Urothelium cell line (cell line): ENCODE data around the gene VPS35.
"Not testable (repeated sequence)": the region's sequence is repeated elsewhere in the genome, so short reads cannot be mapped to it uniquely, and the experiment has no call there.

ENCODE experiments used
- DNase-seq: peaks from one replicate; pipeline ENCODE4 v3.0.0; 2011; ENCODE audit warnings: low spot score, mixed read lengths
- FAIRE-seq: peaks from 2 replicates; lab custom pipeline; 2011; peaks lifted over from hg19 to GRCh38; lab: Jason Lieb, UNC

VPS35 gene

GRCh38 chr16:46713634-46714033 lies 24.7 kb upstream of the VPS35 start:
- no peak for FAIRE-seq
- DNase-seq, result no peak

DNA sequence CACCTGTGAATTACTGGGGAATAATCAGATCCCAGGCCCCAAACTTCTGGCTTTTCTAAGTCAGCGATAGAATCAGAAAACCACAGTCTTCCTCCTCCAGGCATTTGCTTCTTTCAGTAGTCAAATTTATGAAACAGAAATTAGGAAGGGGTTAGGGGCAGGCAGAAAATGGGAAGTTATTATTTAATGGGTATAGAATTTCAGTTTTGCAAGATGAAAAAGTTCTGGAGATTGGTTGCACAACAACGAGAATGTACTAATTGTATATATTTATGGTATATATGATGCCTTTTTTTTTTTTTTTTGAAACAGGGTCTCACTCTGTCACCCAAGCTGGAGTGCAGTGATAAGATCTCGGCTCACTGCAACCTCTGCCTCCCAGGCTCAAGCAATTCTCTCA lies 23.9 kb upstream of the VPS35 start:
- DNase-seq (no peak), FAIRE-seq (no peak)

DNA sequence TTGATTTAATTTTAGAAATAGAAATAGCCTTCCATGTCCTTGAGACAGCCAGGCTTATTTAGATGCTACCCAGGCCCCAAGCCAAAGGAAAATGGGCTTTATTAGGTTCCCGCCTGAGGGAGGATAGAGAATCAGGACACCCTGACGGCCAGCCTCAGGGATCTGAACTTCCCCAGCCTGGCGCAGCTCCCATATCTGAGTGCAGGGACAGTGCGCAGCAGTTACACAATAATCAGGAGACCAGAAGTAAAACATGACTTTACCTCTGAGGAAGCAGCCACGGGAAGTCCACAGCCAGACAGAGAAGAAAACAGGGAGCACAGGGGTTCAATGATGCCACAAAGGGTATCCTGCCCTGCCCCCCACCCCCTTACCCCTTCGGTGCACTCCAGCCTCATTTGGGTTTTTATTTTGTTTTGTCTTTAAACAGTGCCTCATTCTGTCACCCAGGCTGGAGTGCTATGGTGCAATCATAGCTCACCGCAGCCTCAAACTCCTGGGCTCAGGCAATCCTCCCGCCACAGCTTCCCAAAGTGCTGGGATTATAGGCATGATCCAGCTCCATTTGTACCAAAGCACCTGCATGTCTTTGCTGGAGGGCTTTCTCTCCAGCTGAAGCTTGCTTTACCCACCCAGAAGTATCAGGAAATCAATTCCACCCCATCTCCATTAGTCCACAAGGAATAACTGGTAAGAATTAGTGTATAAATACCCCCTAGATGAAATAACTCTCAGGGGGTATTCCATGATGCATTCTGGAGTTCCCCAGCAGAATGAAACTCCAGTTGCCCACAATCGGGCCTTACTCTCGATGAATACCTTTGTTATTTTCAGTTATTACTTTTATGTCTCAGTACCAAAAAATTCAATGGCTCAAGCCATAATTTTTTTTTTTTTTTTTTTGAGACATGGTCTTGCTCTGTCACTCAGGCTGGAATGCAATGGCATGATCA lies 22.4 kb upstream of the VPS35 start:
- no peak for DNase-seq
- FAIRE-seq, result no peak

DNA sequence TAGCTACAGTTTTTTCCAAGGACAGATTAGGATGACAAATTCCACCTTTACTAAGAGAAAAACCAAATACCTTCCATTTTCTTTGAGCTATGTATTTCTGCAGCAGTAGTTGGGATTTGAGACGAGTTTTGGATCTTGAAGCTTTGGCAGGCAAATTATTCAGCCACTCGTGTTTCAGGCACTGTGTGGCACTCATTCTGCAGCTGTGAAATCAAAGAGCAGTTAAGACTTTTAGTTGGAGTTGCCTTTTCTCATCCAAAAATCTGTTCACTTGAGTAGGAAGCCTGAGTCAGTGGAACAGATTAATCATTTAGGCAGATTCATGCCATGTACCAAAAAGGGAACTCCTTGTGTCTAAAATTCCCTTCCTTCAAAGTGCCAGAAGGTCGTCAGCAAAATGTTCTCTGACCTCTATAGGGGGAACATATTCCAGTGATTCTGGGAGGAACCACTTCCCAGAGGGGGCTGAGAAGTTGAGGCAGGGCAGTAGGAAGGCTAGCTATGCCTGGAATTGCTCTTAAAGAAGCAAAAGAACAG lies 20.6 kb upstream of the VPS35 start:
- FAIRE-seq, result no peak
- DNase-seq, result no peak

GRCh38 chr16:46706642-46707041 lies 17.7 kb upstream of the VPS35 start:
- DNase-seq, result no peak
- FAIRE-seq, result no peak

- FAIRE-seq (no peak), DNase-seq (no peak)
Measured at GRCh38 chr16:46702030-46702429, 13.1 kb upstream of the VPS35 start.

DNA sequence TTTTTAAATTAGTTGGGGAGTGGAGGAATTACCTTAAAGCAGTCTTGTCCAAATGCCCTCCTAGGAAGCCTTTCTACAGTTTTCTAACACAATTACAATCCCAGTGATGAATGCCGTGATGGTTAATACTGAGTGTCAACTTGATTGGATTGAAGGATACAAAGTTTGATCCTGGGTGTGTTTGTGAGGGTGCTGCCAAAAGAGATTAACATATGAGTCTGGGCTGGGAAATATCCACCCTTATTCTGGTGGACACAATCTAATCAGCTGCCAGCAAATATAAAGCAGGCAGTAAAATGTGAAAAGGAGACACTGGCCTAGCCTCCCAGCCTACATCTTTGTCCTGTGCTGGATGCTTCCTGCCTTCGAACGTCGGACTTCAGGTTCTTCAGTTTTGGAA lies 12.6 kb upstream of the VPS35 start:
- DNase-seq, result no peak
- no peak for FAIRE-seq

GRCh38 chr16:46700048-46700447 lies 11.1 kb upstream of the VPS35 start:
- DNase-seq (no peak), FAIRE-seq (no peak)

DNA sequence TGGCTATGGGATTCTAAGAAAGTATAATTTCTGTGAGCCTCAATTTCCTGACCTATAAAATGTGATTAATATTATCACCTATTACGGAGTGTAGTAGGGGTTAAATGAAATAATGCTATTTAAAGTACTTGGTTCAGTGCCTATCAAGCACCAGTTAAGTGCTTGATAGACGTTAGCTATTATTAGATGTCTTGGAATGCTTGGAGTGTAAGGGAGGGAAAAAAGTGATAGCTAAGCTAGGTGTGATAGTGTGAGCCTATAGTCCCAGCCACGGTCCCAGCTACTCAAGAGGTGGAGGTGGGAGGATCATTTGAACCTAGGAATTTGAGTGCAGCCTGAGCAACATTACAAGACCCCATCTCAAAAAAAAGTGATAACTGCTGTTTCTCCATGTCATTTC lies 8.0 kb upstream of the VPS35 start:
- DNase-seq (no peak), FAIRE-seq (no peak)

DNA sequence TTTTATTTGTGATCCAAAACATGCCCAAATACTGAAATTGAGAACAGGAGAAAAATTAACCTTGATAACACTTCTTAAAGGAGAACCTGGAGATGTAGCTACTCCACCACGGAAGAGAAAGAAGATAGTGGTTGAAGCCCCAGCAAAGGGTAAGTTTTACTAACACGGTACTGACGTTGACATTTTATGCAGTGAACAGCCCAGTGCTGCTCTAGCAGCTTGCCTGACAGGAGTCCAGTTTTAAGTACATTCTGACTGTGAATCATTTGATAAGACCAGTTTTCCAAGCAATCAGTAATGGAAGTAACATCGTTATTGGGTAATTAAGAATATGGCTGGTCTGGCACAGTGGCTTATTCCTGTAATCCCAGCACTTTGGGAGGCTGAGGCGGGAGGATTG lies 7.0 kb upstream of the VPS35 start:
- FAIRE-seq, result no peak

GRCh38 chr16:46693598-46693997 lies 4.6 kb upstream of the VPS35 start:
- FAIRE-seq, result no peak
- DNase-seq, result no peak

More for the DNA sequence above, 7.0 kb upstream of the VPS35 start:
- DNase-seq, result no peak

DNA sequence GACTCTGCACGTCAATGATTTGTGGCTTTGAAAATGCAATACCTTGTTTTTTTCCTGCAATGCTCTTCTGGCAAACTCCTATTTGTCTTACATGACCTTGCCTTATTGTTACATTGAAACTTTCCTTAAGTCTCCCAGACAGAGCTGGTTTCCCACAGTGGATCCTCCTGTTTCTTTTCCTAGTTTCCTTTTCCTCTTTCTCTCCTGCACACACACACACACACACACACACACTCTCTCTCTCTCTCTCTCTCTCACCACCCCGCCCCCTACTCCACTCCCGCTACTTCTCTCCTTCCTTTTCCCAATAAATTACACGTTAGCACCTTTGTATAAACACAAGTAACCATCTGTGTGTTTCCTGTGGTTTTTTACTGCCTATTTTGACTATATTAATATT lies 2.7 kb upstream of the VPS35 start:
- DNase-seq, result no peak
- no peak for FAIRE-seq

DNA sequence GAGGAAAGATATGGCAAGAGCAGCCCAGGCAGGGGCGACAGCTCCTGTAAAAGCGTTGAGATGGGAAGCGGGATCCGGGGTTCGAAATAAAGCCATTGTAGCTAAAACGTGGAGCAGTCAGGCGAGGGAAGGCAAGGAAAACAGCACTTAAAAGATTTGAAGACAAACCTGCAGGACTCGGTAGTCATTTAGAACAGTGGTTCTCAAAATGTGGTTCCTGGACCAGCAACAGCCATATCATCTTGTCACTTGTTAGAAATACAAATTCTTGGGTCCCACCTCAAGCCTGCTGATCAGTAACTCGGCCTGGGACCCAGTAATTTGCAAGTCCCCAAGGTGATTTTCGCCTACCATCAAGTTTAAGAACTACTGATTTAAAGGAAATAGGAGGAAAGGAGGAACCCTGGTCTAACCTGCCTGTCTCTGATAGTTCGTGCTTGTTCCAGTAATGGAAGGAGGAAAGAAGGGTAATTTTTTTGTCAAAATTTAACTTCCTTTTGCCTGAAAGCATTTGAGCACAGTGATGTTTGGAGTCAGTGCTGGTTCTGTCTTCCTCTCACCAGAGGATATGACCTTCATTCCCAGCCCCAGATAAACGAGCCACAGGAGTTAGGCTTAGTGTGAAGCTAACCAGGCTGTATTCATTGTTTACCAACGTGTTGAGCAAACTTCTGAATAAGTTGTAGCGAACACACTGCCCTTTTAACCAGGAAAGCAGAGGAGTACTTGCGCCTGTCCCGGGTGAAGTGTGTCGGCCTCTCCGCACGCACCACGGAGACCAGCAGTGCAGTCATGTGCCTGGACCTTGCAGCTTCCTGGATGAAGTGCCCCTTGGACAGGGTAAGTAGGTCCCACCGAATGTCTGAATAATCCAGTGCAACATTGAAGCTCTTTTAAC lies 1.6 kb upstream of the VPS35 start:
- DNase-seq (no peak), FAIRE-seq (no peak)

- DNase-seq, result peak; percentile 96
- FAIRE-seq, result peak; percentile 50
Measured at GRCh38 chr16:46689365-46690280, 645 bp upstream of the VPS35 start, which contains the start of gene ORC6. Gene ORC6 (plus strand): TSS chr16:46689659. CDS start chr16:46689706, 47 bp downstream.

DNA sequence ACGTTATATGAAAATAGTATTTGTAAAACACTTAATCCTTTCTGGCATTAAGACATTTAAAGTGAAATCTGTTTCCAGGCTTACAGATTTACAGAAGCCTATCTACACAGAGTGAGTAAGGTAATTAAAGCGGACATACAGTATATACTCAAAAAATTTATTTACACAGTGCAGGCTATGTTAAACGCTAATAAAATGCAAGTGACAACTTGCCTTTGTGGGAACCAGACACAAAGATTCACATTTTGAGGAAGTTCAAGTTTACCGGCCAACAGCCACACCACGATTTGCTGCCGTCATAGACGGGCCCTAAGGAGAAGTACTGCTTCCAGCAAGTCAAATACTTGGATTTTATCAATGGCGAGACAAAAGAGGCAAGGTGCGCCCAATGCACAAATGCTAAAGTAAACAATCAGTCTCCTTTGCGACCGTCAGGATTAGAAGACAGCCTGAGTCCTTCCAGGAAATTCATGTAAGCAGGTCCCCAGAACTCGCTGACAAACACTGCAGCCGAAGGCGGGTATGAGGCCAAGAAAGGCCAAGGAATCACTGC lies 801 bp downstream of the VPS35 start:
- DNase-seq, result no peak
- FAIRE-seq, result no peak

DNA sequence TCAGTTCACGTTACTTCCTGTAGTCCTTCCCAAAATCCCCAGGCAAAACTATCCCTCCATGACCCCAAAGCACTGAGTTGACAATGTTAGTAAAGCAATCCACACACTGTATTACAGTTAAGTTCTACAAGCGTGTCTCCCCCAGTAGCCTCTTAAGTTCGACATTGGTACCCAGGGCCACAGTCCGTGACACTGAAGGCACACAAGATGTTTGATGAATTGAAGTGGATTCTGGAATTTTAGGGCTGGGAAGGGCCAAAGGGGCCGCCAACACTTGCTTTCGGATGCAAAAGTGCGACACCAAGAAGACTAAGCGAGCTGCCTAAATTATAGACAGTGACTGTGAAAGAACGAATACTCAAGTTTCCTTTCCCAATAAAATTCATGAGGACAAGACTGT lies 1.5 kb downstream of the VPS35 start:
- no peak for FAIRE-seq
- no peak for DNase-seq

GRCh38 chr16:46686815-46687473 lies 2.0 kb downstream of the VPS35 start:
- no peak for DNase-seq
- FAIRE-seq, result no peak

DNA sequence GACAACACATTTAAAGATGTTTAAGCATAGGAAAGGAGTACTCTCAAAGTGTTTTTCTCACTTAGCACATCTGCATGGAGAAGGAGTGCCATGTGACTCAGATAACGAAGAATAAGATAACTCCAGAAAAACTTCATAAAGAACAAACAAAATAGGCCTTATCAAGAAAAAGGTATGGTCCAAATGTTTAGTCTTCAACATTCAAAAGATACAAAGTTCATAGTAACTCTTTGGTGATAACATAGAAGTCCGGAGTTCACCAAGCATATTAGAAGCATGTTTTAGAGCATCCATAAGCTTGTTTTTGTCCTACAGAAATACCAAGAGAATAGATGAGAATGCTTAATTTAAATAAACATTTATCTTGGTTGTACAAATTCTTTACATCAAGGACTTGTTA lies 7.1 kb downstream of the VPS35 start:
- not testable (repeated sequence) for FAIRE-seq, DNase-seq

DNA sequence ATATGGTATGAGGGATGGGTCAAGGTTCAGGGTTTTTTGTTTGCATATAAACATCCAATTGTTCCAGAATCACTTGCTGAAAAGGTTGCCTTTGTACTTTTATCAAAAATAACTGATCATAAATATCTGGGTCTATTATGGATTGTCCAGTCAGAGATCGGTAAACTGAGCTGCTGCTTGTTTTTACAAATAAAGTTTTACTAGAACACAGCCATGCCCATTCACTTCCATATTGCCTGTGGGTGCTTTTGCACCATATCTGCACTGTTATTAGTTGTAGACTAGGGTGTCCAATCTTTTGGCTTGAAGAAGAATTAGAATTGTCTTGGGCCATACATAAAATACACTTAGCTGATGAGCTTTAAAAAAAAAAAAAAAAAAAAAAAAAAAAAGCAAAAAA lies 11.0 kb downstream of the VPS35 start:
- DNase-seq, FAIRE-seq: not testable (repeated sequence)
